ENCODE results near the gene DNAJC5.

- TF ChIP-seq, protein P1, sequence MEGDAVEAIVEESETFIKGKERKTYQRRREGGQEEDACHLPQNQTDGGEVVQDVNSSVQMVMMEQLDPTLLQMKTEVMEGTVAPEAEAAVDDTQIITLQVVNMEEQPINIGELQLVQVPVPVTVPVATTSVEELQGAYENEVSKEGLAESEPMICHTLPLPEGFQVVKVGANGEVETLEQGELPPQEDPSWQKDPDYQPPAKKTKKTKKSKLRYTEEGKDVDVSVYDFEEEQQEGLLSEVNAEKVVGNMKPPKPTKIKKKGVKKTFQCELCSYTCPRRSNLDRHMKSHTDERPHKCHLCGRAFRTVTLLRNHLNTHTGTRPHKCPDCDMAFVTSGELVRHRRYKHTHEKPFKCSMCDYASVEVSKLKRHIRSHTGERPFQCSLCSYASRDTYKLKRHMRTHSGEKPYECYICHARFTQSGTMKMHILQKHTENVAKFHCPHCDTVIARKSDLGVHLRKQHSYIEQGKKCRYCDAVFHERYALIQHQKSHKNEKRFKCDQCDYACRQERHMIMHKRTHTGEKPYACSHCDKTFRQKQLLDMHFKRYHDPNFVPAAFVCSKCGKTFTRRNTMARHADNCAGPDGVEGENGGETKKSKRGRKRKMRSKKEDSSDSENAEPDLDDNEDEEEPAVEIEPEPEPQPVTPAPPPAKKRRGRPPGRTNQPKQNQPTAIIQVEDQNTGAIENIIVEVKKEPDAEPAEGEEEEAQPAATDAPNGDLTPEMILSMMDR (IDR thresholded peaks at IDR 0.05; ENCODE audit: insufficient read depth, low read length, poor library complexity, severe bottlenecking), result no peak
- no peak for TF ChIP-seq EZH2phosphoT487 (conservative IDR thresholded peaks at IDR 0.05; ENCODE audit: low read length)
Measured at GRCh38 chr20:63860325-63861051, 34.4 kb upstream of the DNAJC5 start.

Data from SU-DHL-6 (cell line).